KMS-11 (cell line): ENCODE data around the gene PRKAR1B.

ENCODE experiments used
- H2AFZ ChIP-seq: fragments of 200-600 bp; sonication (generic); 2 replicates; pipeline ENCODE4 v1.6.1; 2016; ENCODE audit warnings: antibody characterized with exemption, mixed run types, low read depth
- H3K27ac ChIP-seq: fragments of 200-600 bp; sonication (generic); 2 replicates; pipeline ENCODE4 v1.6.1; 2016; ENCODE audit warnings: mild to moderate bottlenecking, mixed run types
- H3K27me3 ChIP-seq: fragments of 200-600 bp; sonication (generic); 2 replicates; pipeline ENCODE4 v1.6.1; 2017; ENCODE audit warnings: mild to moderate bottlenecking, low read depth, mixed run types, moderate library complexity; ENCODE audit not compliant: insufficient read depth
- H3K36me3 ChIP-seq: fragments of 200-600 bp; sonication (generic); 2 replicates; pipeline ENCODE4 v1.6.1; 2017; ENCODE audit warnings: mild to moderate bottlenecking, mixed run types; ENCODE audit not compliant: insufficient read depth
- H3K4me1 ChIP-seq: fragments of 200-600 bp; sonication (generic); 2 replicates; pipeline ENCODE4 v1.6.1; 2016; ENCODE audit warnings: mild to moderate bottlenecking, low read depth, mixed run types; ENCODE audit not compliant: poor library complexity, severe bottlenecking
- H3K4me2 ChIP-seq: fragments of 200-600 bp; sonication (generic); 2 replicates; pipeline ENCODE4 v1.7.0; 2016; ENCODE audit warnings: mild to moderate bottlenecking, mixed run types
- H3K4me3 ChIP-seq: fragments of 200-600 bp; sonication (generic); IDR thresholded peaks from 2 replicates; pipeline ENCODE4 v1.6.1; 2017; ENCODE audit warnings: low read depth, low read length, mixed read lengths; ENCODE audit not compliant: insufficient read depth
- H3K79me2 ChIP-seq: fragments of 200-600 bp; sonication (generic); 2 replicates; pipeline ENCODE4 v1.6.1; 2016; ENCODE audit warnings: low read depth, mixed run types; ENCODE audit not compliant: insufficient read depth
- H3K9ac ChIP-seq: fragments of 200-600 bp; sonication (generic); 2 replicates; pipeline ENCODE4 v1.6.1; 2016; ENCODE audit warnings: mild to moderate bottlenecking, mixed run types
- H4K20me1 ChIP-seq: fragments of 200-600 bp; sonication (generic); 2 replicates; pipeline ENCODE4 v1.6.1; 2016; ENCODE audit warnings: mild to moderate bottlenecking, mixed run types; ENCODE audit not compliant: insufficient read depth
- CTCF ChIP-seq: fragments of 200-600 bp; sonication (generic); conservative IDR thresholded peaks from 2 replicates; pipeline ENCODE4 v1.6.1; 2017; ENCODE audit warnings: low read depth, mild to moderate bottlenecking, antibody characterized with exemption, low read length, moderate library complexity, mixed read lengths

Gene PRKAR1B

DNA sequence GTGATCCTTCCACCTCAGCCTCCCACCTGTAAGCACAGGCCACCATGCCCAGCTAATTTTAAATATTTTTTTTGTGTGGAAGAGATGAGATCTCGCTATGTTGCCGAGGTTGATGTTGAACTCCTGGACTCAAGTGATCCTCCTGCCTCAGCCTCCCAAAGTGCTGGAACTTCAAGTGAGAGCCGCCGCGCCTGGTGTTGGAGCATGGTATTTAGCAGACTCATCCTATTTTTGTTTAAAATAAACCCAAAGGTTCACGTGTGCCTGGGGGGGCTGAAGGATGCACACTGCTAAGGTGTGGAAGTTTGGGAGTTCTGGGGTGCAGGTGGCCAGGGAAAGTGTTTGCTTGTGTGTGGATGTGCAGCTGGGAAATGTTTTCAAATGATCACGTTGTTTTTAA is 225.6 kb downstream of the PRKAR1B start:
- no peaks in the 10 kb centered on the region for H3K79me2 ChIP-seq
- no peak overlapping the region for H3K4me3 ChIP-seq
- H3K36me3 ChIP-seq: no peaks in the 10 kb centered on the region
- no peaks in the 10 kb centered on the region for H3K4me1 ChIP-seq
- TF ChIP-seq CTCF: no peak
- no peak overlapping the region for H3K4me2 ChIP-seq
- H3K9ac ChIP-seq: no peak overlapping the region
- no peak overlapping the region for H2AFZ ChIP-seq
- no peak overlapping the region for H3K27ac ChIP-seq
- no peaks in the 10 kb centered on the region for H4K20me1 ChIP-seq
- H3K27me3 ChIP-seq: peaks cover 55% of the 10 kb centered on the region

DNA sequence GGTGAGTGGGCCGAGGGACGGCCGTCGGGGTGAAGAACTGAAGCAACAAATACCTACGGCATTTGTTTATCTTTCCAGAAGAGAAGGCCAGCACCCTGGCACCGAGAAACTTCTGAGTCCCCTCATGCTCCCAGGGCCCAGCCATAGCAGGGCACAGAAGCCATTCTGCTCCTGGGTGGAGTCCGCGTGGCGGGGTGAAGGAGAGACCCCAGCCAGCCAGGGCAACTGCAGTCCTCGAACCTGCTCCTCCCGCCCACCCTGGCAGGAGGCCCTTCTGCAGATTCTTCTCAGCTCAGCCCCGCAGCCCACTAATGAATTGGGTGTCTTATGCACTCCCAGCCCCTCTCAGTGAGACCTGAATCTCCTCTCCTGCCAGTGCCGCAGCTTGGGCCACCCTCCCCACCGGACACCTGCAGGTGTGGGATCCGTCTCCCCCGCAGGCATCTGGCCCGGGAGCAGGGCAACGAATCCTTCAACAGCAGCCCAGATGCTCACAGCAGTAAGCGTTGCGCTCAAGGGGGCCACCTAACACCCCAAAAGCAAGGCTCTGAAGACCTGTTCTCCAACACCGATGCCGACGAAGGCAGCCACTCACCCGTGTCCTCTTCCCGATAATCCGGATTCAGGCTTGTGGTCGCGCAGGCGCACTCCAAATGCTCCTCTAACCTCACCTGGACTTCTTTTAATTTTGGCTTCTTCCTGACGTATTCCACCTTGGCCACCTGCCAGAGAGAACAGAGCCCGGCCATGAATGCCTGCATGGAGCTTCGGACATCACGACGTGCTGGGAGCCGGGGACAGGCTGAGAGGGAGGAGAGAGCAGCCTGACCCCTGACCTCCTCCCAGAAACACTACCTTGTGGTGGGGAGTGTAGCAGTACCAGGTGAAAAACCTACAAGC is 226.3 kb downstream of the PRKAR1B start:
- Histone ChIP-seq H3K27me3 (peaks cover 58% of the 10 kb centered on the region), H3K4me2 (no peak overlapping the region), H4K20me1 (no peaks in the 10 kb centered on the region), H3K4me3 (no peak overlapping the region), H3K79me2 (no peaks in the 10 kb centered on the region), H2AFZ (no peak overlapping the region), H3K27ac (no peak overlapping the region), H3K9ac (no peak overlapping the region), H3K36me3 (no peaks in the 10 kb centered on the region), H3K4me1 (no peaks in the 10 kb centered on the region)
- no peak for TF ChIP-seq CTCF

GRCh38 chr7:499853-500485 is 227.1 kb downstream of the PRKAR1B start:
- Histone ChIP-seq H3K36me3 (no peaks in the 10 kb centered on the region), H2AFZ (no peak overlapping the region), H3K4me2 (no peak overlapping the region), H3K4me1 (no peaks in the 10 kb centered on the region), H4K20me1 (no peaks in the 10 kb centered on the region), H3K4me3 (no peak overlapping the region), H3K79me2 (no peaks in the 10 kb centered on the region), H3K9ac (no peak overlapping the region), H3K27me3 (peaks cover 54% of the 10 kb centered on the region), H3K27ac (no peak overlapping the region)
- no peak for TF ChIP-seq CTCF
